GM21619 (cell line): Measurements from ENCODE around the gene GRB2.
A peak's percentile ranks its signal among the peaks of the same experiment; 100 is the strongest.
"Not testable (repeated sequence)": the region's sequence is repeated elsewhere in the genome, so short reads cannot be mapped to it uniquely, and the experiment has no call there.

ENCODE experiments used
- ATAC-seq: cut with Tn5 transposase; IDR thresholded peaks from one replicate; pipeline ENCODE4 v1.9.1; 2021; ENCODE audit not compliant: unreplicated experiment

The GRB2 gene

GRCh38 chr17:75388476-75389030 lies 16.9 kb downstream of the GRB2 start:
- ATAC-seq, result no peak

GRCh38 chr17:75387771-75388170 lies 17.7 kb downstream of the GRB2 start:
- no peak for ATAC-seq

- ATAC-seq, result no peak
These were observed 19.0 kb downstream of the GRB2 start for GRCh38 chr17:75386430-75386829.

- no peak for ATAC-seq
These were observed 20.7 kb downstream of the GRB2 start for GRCh38 chr17:75384751-75385150.

GRCh38 chr17:75383842-75384195 lies 21.7 kb downstream of the GRB2 start:
- no peak for ATAC-seq

GRCh38 chr17:75380750-75381149 lies 24.7 kb downstream of the GRB2 start:
- no peak for ATAC-seq

- no peak for ATAC-seq
These were observed 25.2 kb downstream of the GRB2 start for GRCh38 chr17:75380315-75380714.

- not testable (repeated sequence) for ATAC-seq
These were observed 26.1 kb downstream of the GRB2 start for GRCh38 chr17:75379426-75379825.

- no peak for ATAC-seq
These were observed 32.2 kb downstream of the GRB2 start for GRCh38 chr17:75373280-75373679.

GRCh38 chr17:75371981-75372380 lies 33.5 kb downstream of the GRB2 start:
- peak; percentile 50 for ATAC-seq

GRCh38 chr17:75371339-75371738 lies 34.1 kb downstream of the GRB2 start:
- ATAC-seq, result no peak

GRCh38 chr17:75370286-75370915 lies 35.1 kb downstream of the GRB2 start:
- ATAC-seq, result no peak

GRCh38 chr17:75367838-75368789 lies 37.4 kb downstream of the GRB2 start:
- ATAC-seq, result not testable (repeated sequence)

GRCh38 chr17:75367312-75367711 lies 38.2 kb downstream of the GRB2 start:
- no peak for ATAC-seq

- ATAC-seq, result no peak
These were observed 39.0 kb downstream of the GRB2 start for GRCh38 chr17:75366432-75366831.

- no peak for ATAC-seq
These were observed 39.6 kb downstream of the GRB2 start for GRCh38 chr17:75365931-75366275.

- ATAC-seq, result no peak
These were observed 40.2 kb downstream of the GRB2 start for GRCh38 chr17:75365009-75365930.

- ATAC-seq, result no peak
These were observed 41.4 kb downstream of the GRB2 start for GRCh38 chr17:75364078-75364477.

- ATAC-seq, result no peak
These were observed 43.5 kb downstream of the GRB2 start for GRCh38 chr17:75361996-75362395.

- ATAC-seq, result no peak
These were observed 44.1 kb downstream of the GRB2 start for GRCh38 chr17:75361344-75361743.
